H9 (cell line): ENCODE results near the gene DPP7. TPM values are rescaled to one million over a fixed set of nuclear protein-coding genes. Genes with fewer than 3 reads are reported as not detected.

ENCODE experiments used
- DNase-seq: peaks from one replicate; pipeline ENCODE4 v3.0.0-alpha.2; 2017
- H2AFZ ChIP-seq: one replicate; pipeline ENCODE4 v1.6.1; 2013; ENCODE audit warnings: mild to moderate bottlenecking, low read length, control low read depth, moderate library complexity
- H2AK5ac ChIP-seq: 2 replicates; pipeline ENCODE4 v1.6.1; 2013; ENCODE audit warnings: low read length, control low read depth, mixed read lengths; ENCODE audit not compliant: insufficient read length
- H2BK120ac ChIP-seq: one replicate; pipeline ENCODE4 v1.6.1; 2013; ENCODE audit warnings: low read depth, mild to moderate bottlenecking, low read length, control low read depth, inconsistent platforms; ENCODE audit not compliant: poor library complexity, severe bottlenecking
- H2BK12ac ChIP-seq: 2 replicates; pipeline ENCODE4 v1.6.1; 2013; ENCODE audit warnings: low read length, control low read depth, mixed read lengths, low read depth; ENCODE audit not compliant: insufficient read length
- H2BK15ac ChIP-seq: 2 replicates; pipeline ENCODE4 v1.6.1; 2013; ENCODE audit warnings: low read depth, low read length, control low read depth
- H2BK20ac ChIP-seq: one replicate; pipeline ENCODE4 v1.6.1; 2013; ENCODE audit warnings: low read depth, mild to moderate bottlenecking, low read length, control low read depth, inconsistent platforms; ENCODE audit not compliant: poor library complexity, severe bottlenecking
- H2BK5ac ChIP-seq: 2 replicates; pipeline ENCODE4 v1.6.1; 2013; ENCODE audit warnings: low read length, control low read depth, mixed read lengths; ENCODE audit not compliant: insufficient read length
- H3K14ac ChIP-seq: 2 replicates; pipeline ENCODE4 v1.6.1; 2013; ENCODE audit warnings: low read length, control low read depth; ENCODE audit not compliant: insufficient read depth
- H3K18ac ChIP-seq: 2 replicates; pipeline ENCODE4 v1.6.1; 2013; ENCODE audit warnings: low read depth, mild to moderate bottlenecking, mixed read lengths, low read length, control low read depth; ENCODE audit not compliant: insufficient read length
- H3K23ac ChIP-seq: 2 replicates; pipeline ENCODE4 v1.6.1; 2013; ENCODE audit warnings: low read length, control low read depth, mixed read lengths, low read depth; ENCODE audit not compliant: insufficient read length
- H3K23me2 ChIP-seq: 2 replicates; pipeline ENCODE4 v1.6.1; 2013; ENCODE audit warnings: low read depth, mild to moderate bottlenecking, mixed read lengths, low read length, control low read depth; ENCODE audit not compliant: insufficient read length, poor library complexity, severe bottlenecking
- H3K27ac ChIP-seq: 2 replicates; pipeline ENCODE4 v1.5.1; 2013; ENCODE audit warnings: low read length, control low read depth, mixed read lengths, low read depth; ENCODE audit not compliant: insufficient read length
- H3K27me3 ChIP-seq: 2 replicates; pipeline ENCODE4 v1.6.1; 2013; ENCODE audit warnings: low read length, control low read depth, inconsistent platforms; ENCODE audit not compliant: insufficient read depth
- H3K4ac ChIP-seq: 2 replicates; pipeline ENCODE4 v1.6.1; 2013; ENCODE audit warnings: low read depth, mild to moderate bottlenecking, control low read depth, inconsistent platforms, low read length, moderate library complexity
- H3K4me1 ChIP-seq: 2 replicates; pipeline ENCODE4 v1.6.1; 2013; ENCODE audit warnings: low read length, control low read depth, inconsistent platforms; ENCODE audit not compliant: insufficient read depth
- H3K4me2 ChIP-seq: 2 replicates; pipeline ENCODE4 v1.6.1; 2013; ENCODE audit warnings: low read length, control low read depth, mixed read lengths; ENCODE audit not compliant: insufficient read length, insufficient read depth
- H3K56ac ChIP-seq: 2 replicates; pipeline ENCODE4 v1.6.1; 2013; ENCODE audit warnings: low read depth, mild to moderate bottlenecking, mixed read lengths, low read length, control low read depth; ENCODE audit not compliant: insufficient read length
- H3K79me1 ChIP-seq: 2 replicates; pipeline ENCODE4 v1.6.1; 2013; ENCODE audit warnings: low read depth, mild to moderate bottlenecking, moderate library complexity, low read length, control low read depth, inconsistent platforms; ENCODE audit not compliant: insufficient read depth, poor library complexity, severe bottlenecking
- H3K79me2 ChIP-seq: 2 replicates; pipeline ENCODE4 v1.6.1; 2013; ENCODE audit warnings: low read length, control low read depth, inconsistent platforms; ENCODE audit not compliant: insufficient read depth
- H3K9ac ChIP-seq: 2 replicates; pipeline ENCODE4 v1.6.1; 2013; ENCODE audit warnings: low read length, control low read depth, mixed read lengths; ENCODE audit not compliant: insufficient read length; ENCODE audit errors: extremely low read depth
- H3K9me3 ChIP-seq: one replicate; pipeline ENCODE4 v1.6.1; 2013; ENCODE audit warnings: low read depth, low read length, inconsistent platforms; ENCODE audit not compliant: control insufficient read depth
- H3T11ph ChIP-seq: one replicate; pipeline ENCODE4 v1.6.1; 2013; ENCODE audit warnings: mild to moderate bottlenecking, low read length, control low read depth, inconsistent platforms
- H4K20me1 ChIP-seq: one replicate; pipeline ENCODE4 v1.6.1; 2013; ENCODE audit not compliant: control insufficient read depth, insufficient read length, insufficient read depth
- H4K5ac ChIP-seq: 2 replicates; pipeline ENCODE4 v1.6.1; 2013; ENCODE audit warnings: low read depth, mild to moderate bottlenecking, mixed read lengths, low read length, control low read depth; ENCODE audit not compliant: insufficient read length
- H4K8ac ChIP-seq: replicated peaks from 2 replicates; pipeline ENCODE4 v1.6.1; 2013; ENCODE audit warnings: low read length, control low read depth, mixed read lengths, low read depth; ENCODE audit not compliant: insufficient read length
- H4K91ac ChIP-seq: 2 replicates; pipeline ENCODE4 v1.6.1; 2013; ENCODE audit warnings: low read depth, mild to moderate bottlenecking, moderate library complexity, mixed read lengths, low read length, control low read depth; ENCODE audit not compliant: insufficient read length
- H3K27ac Mint-ChIP-seq, 3 experiments: 2 replicates in 2 of 3; 3 replicates in 1 of 3; pipeline ENCODE4 v1.8.0; 2020 to 2021; ENCODE audit warnings: mixed read lengths in 3 of 3, mild to moderate bottlenecking in 1 of 3, moderate library complexity in 1 of 3
- H3K27me3 Mint-ChIP-seq: 2 replicates; pipeline ENCODE4 v1.8.0; 2021; ENCODE audit warnings: low read depth, mild to moderate bottlenecking, moderate library complexity, mixed read lengths
- H3K36me3 Mint-ChIP-seq, 3 experiments: 2 replicates in 2 of 3; 3 replicates in 1 of 3; pipeline ENCODE4 v1.8.0; 2020 to 2021; ENCODE audit warnings: low read depth in 3 of 3, mixed read lengths in 3 of 3; ENCODE audit not compliant: insufficient read depth in 1 of 3
- H3K4me1 Mint-ChIP-seq, 2 experiments: 2 replicates each; pipeline ENCODE4 v1.8.0; 2020; ENCODE audit warnings: mixed read lengths in 2 of 2
- H3K4me3 Mint-ChIP-seq, 2 experiments: 2 replicates in 1 of 2; 3 replicates in 1 of 2; pipeline ENCODE4 v1.8.0; 2020 to 2021; ENCODE audit warnings: mild to moderate bottlenecking in 2 of 2, mixed read lengths in 2 of 2, moderate library complexity in 1 of 2
- H3K9me3 Mint-ChIP-seq, 2 experiments: 2 replicates in 1 of 2; 3 replicates in 1 of 2; pipeline ENCODE4 v1.8.0; 2020; ENCODE audit warnings: mild to moderate bottlenecking in 2 of 2, mixed read lengths in 2 of 2, moderate library complexity in 1 of 2
- CTCF ChIP-seq: fragments of 200-600 bp; sonication (generic); conservative IDR thresholded peaks from 3 replicates; pipeline ENCODE4 v1.8.0; 2021; ENCODE audit warnings: antibody characterized with exemption, mild to moderate bottlenecking
- WGBS: extraction: QIAGEN DNeasy Blood & Tissue Kit; methylation state at CpG from one replicate; pipeline ENCODE4 v1.1.7; 2013; ENCODE audit warnings: missing lambda C conversion rate, low lambda C conversion rate, mixed read lengths; ENCODE audit not compliant: insufficient read length; ENCODE audit errors: extremely low coverage; 5-methylcytosine and 5-hydroxymethylcytosine counted together
- total RNA-seq: library from RNA; stranded (reverse); gene quantifications from 2 replicates; pipeline ENCODE4 v1.2.1, GENCODE V29; 2021

The DPP7 gene
- total RNA-seq, 1 experiment from 2014 or later, result 29.4 TPM

- Histone ChIP-seq H3K4me1 (no peaks in the 10 kb centered on the region), H3K79me1 (no peaks in the 10 kb centered on the region), H4K5ac (no peak overlapping the region), H3K23ac (no peak overlapping the region), H3K27ac (no peak overlapping the region), H2BK20ac (no peak overlapping the region), H2BK15ac (no peak overlapping the region), H3K14ac (no peak overlapping the region), H4K20me1 (no peaks in the 10 kb centered on the region), H2BK12ac (no peak overlapping the region), H3K27me3 (peaks cover under 1% of the 10 kb centered on the region; the same call in 1 of the 2 replicates), H2BK120ac (no peak overlapping the region), H3K9me3 (no peaks in the 10 kb centered on the region), H3K79me2 (no peaks in the 10 kb centered on the region), H4K8ac (no peak overlapping the region), H2AFZ (no peak overlapping the region), H2BK5ac (no peak overlapping the region), H3K4me2 (no peak overlapping the region), H3K18ac (no peak overlapping the region), H3K4ac (no peak overlapping the region), H2AK5ac (no peak overlapping the region), H4K91ac (no peak overlapping the region), H3K23me2 (no peaks in the 10 kb centered on the region), H3K9ac (no peak overlapping the region), H3K56ac (no peak overlapping the region), H3T11ph (no peak overlapping the region)
- Mint-ChIP-seq H3K4me3 (no peak overlapping the region), H3K36me3 (peaks cover 0 to 14% (median 5%) of the 10 kb centered on the region in 3 experiments; a peak in 5 of 7 replicates), H3K9me3 (no peaks in the 10 kb centered on the region), H3K27ac (no peak overlapping the region; a peak in 1 of 7 replicates), H3K4me1 (no peaks in the 10 kb centered on the region), H3K27me3 (peaks cover 15% of the 10 kb centered on the region)
- no CpG with 5 or more reads among the region's 38 CpGs for WGBS
- DNase-seq, result no peak
- no peak for TF ChIP-seq CTCF
These were observed 4.2 kb downstream of the DPP7 start for GRCh38 chr9:137110147-137110910.
